NCI-H1092 (cell line): ENCODE data around the gene NUB1.
A peak's percentile ranks its signal among the peaks of the same experiment; 100 is the strongest.

ENCODE experiments used
- DNase-seq: peaks from one replicate; lab custom pipeline; 2025; lab: John Stamatoyannopoulos, UW

The NUB1 gene

GRCh38 chr7:151378496-151379192 lies 37.0 kb downstream of the NUB1 start:
- no peak for DNase-seq

- no peak for DNase-seq
Measured at GRCh38 chr7:151379193-151379520, 37.5 kb downstream of the NUB1 start.

- no peak for DNase-seq
Measured at GRCh38 chr7:151379534-151380198, 38.1 kb downstream of the NUB1 start.

- no peak for DNase-seq
Measured at GRCh38 chr7:151380199-151381097, 38.8 kb downstream of the NUB1 start.

GRCh38 chr7:151381098-151381347 lies 39.4 kb downstream of the NUB1 start:
- DNase-seq = no peak

- DNase-seq = no peak
Measured at GRCh38 chr7:151381348-151382078, 39.9 kb downstream of the NUB1 start.

- DNase-seq = peak; percentile 62
Measured at GRCh38 chr7:151382079-151382885, 40.7 kb downstream of the NUB1 start.

GRCh38 chr7:151383638-151384351 lies 42.2 kb downstream of the NUB1 start:
- DNase-seq = no peak

- DNase-seq = no peak
Measured at GRCh38 chr7:151384352-151384697, 42.7 kb downstream of the NUB1 start.

- no peak for DNase-seq
Measured at GRCh38 chr7:151384776-151385625, 43.4 kb downstream of the NUB1 start.

- no peak for DNase-seq
Measured at GRCh38 chr7:151385626-151386300, 44.2 kb downstream of the NUB1 start.

- DNase-seq = no peak
Measured at GRCh38 chr7:151386301-151387160, 44.9 kb downstream of the NUB1 start.

- no peak for DNase-seq
Measured at GRCh38 chr7:151387161-151388006, 45.8 kb downstream of the NUB1 start.

- no peak for DNase-seq
Measured at GRCh38 chr7:151388007-151388297, 46.3 kb downstream of the NUB1 start.

GRCh38 chr7:151388430-151388829 lies 46.8 kb downstream of the NUB1 start:
- DNase-seq = no peak

GRCh38 chr7:151389096-151389767 lies 47.6 kb downstream of the NUB1 start:
- no peak for DNase-seq
